GM12875 (cell line): ENCODE measurements around the gene C1orf21.

Experiments
- H3K4me3 ChIP-seq: one replicate; pipeline ENCODE4 v1.5.1; 2011; ENCODE audit warnings: low read depth, low read length, control low read depth
- TF ChIP-seq, protein P1 (sequence below): IDR thresholded peaks from 2 replicates; pipeline ENCODE4 v1.5.1; 2011; ENCODE audit warnings: low read depth, mild to moderate bottlenecking, control low read depth, inconsistent platforms, low read length, moderate library complexity, borderline replicate concordance; ENCODE audit not compliant: insufficient read depth

C1orf21 gene

DNA sequence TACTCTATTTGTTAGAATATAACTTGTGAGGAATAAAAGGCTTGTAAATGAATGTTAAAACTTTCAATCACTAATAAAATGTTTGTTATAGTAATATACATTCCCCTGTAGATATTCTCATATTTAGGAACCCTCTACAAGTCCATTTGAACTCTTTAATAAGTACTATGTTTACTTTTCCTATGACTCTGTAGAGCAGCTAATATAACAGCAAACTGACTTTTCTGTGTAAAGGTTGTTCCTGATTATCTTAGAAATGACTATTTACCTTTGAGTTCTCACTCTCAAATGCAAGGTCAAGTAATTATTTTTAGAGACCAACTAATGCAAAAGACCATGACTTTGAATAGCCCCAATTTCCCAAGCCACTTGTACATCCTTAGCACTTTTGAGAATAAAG is 130.3 kb downstream of the C1orf21 start:
- H3K4me3 ChIP-seq, result no peak overlapping the region
- TF ChIP-seq, protein P1, sequence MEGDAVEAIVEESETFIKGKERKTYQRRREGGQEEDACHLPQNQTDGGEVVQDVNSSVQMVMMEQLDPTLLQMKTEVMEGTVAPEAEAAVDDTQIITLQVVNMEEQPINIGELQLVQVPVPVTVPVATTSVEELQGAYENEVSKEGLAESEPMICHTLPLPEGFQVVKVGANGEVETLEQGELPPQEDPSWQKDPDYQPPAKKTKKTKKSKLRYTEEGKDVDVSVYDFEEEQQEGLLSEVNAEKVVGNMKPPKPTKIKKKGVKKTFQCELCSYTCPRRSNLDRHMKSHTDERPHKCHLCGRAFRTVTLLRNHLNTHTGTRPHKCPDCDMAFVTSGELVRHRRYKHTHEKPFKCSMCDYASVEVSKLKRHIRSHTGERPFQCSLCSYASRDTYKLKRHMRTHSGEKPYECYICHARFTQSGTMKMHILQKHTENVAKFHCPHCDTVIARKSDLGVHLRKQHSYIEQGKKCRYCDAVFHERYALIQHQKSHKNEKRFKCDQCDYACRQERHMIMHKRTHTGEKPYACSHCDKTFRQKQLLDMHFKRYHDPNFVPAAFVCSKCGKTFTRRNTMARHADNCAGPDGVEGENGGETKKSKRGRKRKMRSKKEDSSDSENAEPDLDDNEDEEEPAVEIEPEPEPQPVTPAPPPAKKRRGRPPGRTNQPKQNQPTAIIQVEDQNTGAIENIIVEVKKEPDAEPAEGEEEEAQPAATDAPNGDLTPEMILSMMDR, result no peak

- no peak overlapping the region for H3K4me3 ChIP-seq
- TF ChIP-seq, protein P1, result no peak
Observed at GRCh38 chr1:184518736-184519357, 132.0 kb downstream of the C1orf21 start.

DNA sequence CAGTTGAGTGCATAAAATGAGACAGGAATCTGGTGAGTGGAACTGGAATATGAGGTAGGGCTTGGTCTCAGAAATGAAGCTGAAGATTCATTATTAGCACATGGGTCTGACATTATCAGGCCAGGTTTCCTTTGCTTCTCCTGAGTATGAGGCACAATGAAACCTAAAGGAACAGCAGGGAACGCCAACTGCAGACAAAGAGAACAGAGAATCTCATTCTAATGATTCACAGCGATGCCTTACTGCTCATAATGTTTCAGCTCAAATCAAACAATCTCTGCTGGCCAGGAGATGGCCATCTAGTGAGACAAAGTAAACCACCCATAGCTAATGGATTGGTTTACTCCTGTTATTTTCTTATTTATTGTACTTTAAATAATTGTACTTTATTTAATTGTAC is 133.5 kb downstream of the C1orf21 start:
- TF ChIP-seq, protein P1, result no peak
- H3K4me3 ChIP-seq, result no peak overlapping the region

DNA sequence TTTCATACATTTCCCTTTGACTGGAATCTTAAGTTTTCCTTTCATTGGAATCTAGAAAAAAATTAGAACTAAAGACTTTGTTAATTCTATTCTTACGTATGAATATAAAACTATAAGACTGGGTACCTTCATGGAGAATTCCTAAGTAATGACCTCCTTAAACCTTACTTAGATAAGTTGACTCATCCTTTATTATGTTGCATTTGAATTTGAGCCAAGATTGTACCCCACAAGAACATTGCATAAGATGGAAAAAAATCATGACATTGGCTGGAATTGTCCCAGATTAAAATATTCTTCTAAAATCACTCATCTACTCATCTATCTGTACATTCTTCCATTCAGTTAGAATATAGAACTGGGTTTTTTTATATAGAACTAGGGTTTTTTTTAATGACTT is 137.4 kb downstream of the C1orf21 start:
- TF ChIP-seq, protein P1, result no peak
- no peak overlapping the region for H3K4me3 ChIP-seq

GRCh38 chr1:184527402-184527801 is 140.6 kb downstream of the C1orf21 start:
- TF ChIP-seq, protein P1, result no peak

GRCh38 chr1:184530226-184530625 is 143.4 kb downstream of the C1orf21 start:
- TF ChIP-seq, protein P1, result no peak
- no peak overlapping the region for H3K4me3 ChIP-seq

More at GRCh38 chr1:184527402-184527801, 140.6 kb downstream of the C1orf21 start:
- H3K4me3 ChIP-seq, result no peak overlapping the region

DNA sequence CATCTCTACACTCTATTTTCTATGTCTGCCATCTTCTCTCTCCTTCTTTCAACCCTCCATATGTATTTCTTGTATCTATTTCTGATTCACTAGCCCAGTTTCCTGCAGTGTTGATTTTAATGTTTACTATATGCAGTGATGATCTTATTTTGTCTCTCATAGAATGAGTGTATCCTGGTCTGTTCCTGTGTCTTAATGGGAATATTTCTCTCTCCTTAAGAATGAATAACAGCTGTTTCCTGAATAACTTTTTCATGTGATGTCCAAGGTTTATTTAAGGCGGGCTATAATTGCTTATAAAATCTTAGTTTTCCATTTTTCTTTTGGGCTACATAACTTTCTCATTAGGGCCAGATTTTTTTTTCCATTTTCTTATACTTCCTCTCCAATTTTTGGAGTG is 144.5 kb downstream of the C1orf21 start:
- H3K4me3 ChIP-seq, result no peak overlapping the region
- TF ChIP-seq, protein P1, result no peak
